Ovary (tissue), 3 donors: ENCODE data around the gene SH3BP4.

Source experiments
- EP300 ChIP-seq: sonication (generic); formaldehyde crosslinking; IDR thresholded peaks from one replicate; pipeline ENCODE4 v1.6.1; 2017; ENCODE audit warnings: antibody characterized with exemption
- POLR2A ChIP-seq: fragments of 450-650 bp; IDR thresholded peaks from one replicate; pipeline ENCODE4 v1.6.1; 2017; ENCODE audit warnings: antibody characterized with exemption, mild to moderate bottlenecking, moderate library complexity
- TF ChIP-seq, protein P1 (sequence below), 3 donors: fragments of 450-650 bp in 2 of 3; fragments of 200-600 bp in 1 of 3; IDR thresholded peaks; one replicate each; pipeline versions ENCODE4 v1.5.1 to v1.8.0; 2016 to 2022; ENCODE audit warnings: antibody characterized with exemption in 3 of 3, mild to moderate bottlenecking in 1 of 3
- donor health status: DM: no; HTN: no; CAD: no.

DNA sequence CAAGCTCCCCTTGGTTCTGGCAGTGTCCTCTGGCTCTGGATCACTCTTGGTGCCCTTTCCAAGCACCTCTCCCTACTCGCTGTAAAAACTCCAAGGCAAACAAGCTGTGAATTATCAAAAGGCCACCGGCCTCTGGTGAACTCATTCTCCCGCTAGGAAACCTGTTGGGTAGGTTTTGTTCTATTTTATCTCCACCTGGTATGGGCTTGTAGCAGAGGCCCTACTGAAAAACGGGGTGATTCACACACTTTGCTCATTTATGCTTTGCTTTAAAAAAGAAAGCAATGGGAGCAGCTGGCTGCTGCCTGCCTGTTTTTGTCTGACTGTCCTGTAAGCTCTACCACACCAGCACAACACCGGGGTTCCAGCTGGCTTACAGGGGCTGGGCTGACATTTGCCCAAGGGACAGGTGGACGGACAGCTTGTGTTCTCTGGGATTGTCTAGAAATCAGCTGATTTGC, 56.8 kb downstream of the SH3BP4 start:
- TF ChIP-seq POLR2A (no peak), EP300 (no peak)
- TF ChIP-seq, protein P1, sequence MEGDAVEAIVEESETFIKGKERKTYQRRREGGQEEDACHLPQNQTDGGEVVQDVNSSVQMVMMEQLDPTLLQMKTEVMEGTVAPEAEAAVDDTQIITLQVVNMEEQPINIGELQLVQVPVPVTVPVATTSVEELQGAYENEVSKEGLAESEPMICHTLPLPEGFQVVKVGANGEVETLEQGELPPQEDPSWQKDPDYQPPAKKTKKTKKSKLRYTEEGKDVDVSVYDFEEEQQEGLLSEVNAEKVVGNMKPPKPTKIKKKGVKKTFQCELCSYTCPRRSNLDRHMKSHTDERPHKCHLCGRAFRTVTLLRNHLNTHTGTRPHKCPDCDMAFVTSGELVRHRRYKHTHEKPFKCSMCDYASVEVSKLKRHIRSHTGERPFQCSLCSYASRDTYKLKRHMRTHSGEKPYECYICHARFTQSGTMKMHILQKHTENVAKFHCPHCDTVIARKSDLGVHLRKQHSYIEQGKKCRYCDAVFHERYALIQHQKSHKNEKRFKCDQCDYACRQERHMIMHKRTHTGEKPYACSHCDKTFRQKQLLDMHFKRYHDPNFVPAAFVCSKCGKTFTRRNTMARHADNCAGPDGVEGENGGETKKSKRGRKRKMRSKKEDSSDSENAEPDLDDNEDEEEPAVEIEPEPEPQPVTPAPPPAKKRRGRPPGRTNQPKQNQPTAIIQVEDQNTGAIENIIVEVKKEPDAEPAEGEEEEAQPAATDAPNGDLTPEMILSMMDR (IDR thresholded peaks at IDR 0.05) = no peak
